Measurements from ENCODE around the gene SLC43A1. TPM values are rescaled to one million over a fixed set of nuclear protein-coding genes. Genes with fewer than 3 reads are reported as not detected.
A peak's percentile ranks its signal among the peaks of the same experiment; 100 is the strongest.

The SLC43A1 gene
- polyA plus RNA-seq, 1 experiment, result 14.6 TPM

DNA sequence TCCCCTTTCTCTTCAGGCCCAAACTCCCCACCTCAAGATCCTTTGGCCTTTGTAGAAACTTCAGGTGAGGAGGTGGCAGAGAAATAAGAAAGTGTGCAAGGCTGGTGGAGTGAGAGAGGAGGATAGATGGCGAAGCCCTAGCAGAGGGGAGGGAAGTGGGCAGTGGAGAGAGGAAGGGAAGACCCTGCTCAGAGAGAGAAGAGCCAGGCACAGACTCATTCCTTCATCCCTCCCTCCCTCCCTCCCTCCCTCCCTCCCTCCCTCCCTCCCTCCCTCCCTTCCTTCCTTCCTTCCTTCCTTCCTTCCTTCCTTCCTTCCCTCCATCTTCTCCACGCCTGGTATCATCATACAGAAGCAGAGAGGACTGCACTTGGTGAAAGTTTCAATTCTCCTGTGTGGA, 34.2 kb downstream of the SLC43A1 start:
- DNase-seq (ENCODE audit: low read depth, low spot score), result no peak
- TF ChIP-seq, protein P1, sequence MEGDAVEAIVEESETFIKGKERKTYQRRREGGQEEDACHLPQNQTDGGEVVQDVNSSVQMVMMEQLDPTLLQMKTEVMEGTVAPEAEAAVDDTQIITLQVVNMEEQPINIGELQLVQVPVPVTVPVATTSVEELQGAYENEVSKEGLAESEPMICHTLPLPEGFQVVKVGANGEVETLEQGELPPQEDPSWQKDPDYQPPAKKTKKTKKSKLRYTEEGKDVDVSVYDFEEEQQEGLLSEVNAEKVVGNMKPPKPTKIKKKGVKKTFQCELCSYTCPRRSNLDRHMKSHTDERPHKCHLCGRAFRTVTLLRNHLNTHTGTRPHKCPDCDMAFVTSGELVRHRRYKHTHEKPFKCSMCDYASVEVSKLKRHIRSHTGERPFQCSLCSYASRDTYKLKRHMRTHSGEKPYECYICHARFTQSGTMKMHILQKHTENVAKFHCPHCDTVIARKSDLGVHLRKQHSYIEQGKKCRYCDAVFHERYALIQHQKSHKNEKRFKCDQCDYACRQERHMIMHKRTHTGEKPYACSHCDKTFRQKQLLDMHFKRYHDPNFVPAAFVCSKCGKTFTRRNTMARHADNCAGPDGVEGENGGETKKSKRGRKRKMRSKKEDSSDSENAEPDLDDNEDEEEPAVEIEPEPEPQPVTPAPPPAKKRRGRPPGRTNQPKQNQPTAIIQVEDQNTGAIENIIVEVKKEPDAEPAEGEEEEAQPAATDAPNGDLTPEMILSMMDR (IDR thresholded peaks at IDR 0.05; ENCODE audit: low read depth, low read length), result no peak
- peaks cover 33% of the 10 kb centered on the region for H3K27me3 ChIP-seq (ENCODE audit: control insufficient read depth, insufficient read depth, low read length)
- ChIA-PET POLR2A (no interaction called here), CTCF (interaction anchor here (0.7 to 9.9 kb wide), 6 partner anchors 9 to 136 kb away, joined by 3 to 115 read pairs (median 4); partner anchors contain the start of gene RTN4RL2)
- H3K27ac ChIP-seq (ENCODE audit: low read depth, low read length), result no peak overlapping the region
- H3K4me3 ChIP-seq (ENCODE audit: low read depth, low read length), result no peak overlapping the region
- no peaks in the 10 kb centered on the region; the same call in 1 of the 2 replicates for H3K9me3 ChIP-seq (ENCODE audit: control insufficient read depth, insufficient read depth, low read length)

DNA sequence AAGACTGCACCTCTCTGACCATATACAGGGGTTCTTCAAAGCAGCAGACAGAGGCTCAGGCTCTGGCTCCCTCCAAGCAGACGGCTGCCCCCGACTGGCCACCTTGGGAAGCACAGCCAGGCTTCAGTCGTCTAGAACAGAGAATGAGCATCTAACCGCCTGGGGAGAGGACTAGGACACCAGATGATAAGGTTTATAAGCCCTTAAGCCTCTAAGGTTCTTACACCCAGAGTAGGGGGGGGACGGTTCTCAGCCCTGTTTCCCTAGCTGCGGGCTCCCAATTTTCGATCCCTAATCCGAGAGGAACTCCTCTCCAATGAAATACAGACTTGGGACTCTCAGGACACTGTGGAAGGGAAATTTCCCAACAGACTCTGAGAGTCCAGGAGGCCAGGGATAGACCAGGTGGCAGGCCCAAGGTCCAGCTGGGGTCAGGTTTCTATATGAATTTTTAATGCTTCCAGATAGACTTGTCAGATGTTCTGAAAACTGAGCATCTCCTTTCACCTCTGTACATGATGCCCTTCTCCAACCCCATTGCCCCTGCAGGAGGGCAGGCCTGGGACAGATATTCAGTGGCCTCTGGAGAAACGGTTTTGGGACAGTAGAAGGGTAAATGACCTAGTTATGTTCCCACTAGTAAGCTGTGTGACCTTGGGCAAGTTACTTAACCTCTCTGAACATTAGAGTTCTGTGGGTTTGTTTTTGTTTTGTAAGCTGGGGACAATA, 34.9 kb downstream of the SLC43A1 start:
- DNase-seq (ENCODE audit: low read depth, low spot score), result no peak
- Histone ChIP-seq H3K9me3 (ENCODE audit: control insufficient read depth, insufficient read depth, low read length) (no peaks in the 10 kb centered on the region; the same call in 1 of the 2 replicates), H3K27me3 (ENCODE audit: control insufficient read depth, insufficient read depth, low read length) (peaks cover 38% of the 10 kb centered on the region), H3K4me3 (ENCODE audit: low read depth, low read length) (no peak overlapping the region), H3K27ac (ENCODE audit: low read depth, low read length) (no peak overlapping the region)
- POLR2A ChIA-PET, result no interaction called here
- TF ChIP-seq, protein P1 (IDR thresholded peaks at IDR 0.05; ENCODE audit: low read depth, low read length), result peak; percentile 75
- CTCF ChIA-PET, result interaction anchor here (0.7 to 9.9 kb wide), 7 partner anchors 8 to 135 kb away, joined by 3 to 115 read pairs (median 5); partner anchors contain the start of gene RTN4RL2

DNA sequence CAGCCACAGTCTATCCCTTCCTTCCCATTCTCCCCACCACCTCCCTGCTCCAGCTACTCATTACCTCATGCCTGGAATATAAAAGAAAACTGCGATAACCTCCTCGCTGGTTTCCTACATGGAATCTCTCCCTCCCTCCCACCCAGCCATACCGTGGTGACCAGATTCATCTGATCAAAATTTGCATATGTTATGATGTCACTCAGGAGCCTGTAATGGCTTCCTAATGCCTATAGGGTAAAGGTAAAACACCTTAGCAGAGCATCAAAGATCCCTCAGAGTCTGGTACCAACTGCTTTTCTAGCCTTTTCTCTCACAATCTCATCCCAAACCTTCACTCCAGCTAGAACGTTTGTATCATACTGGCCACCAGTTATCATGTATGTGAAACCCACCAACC, 35.6 kb downstream of the SLC43A1 start:
- Histone ChIP-seq H3K27ac (ENCODE audit: low read depth, low read length) (no peak overlapping the region), H3K9me3 (ENCODE audit: control insufficient read depth, insufficient read depth, low read length) (no peaks in the 10 kb centered on the region; the same call in 1 of the 2 replicates), H3K4me3 (ENCODE audit: low read depth, low read length) (no peak overlapping the region), H3K27me3 (ENCODE audit: control insufficient read depth, insufficient read depth, low read length) (peaks cover 38% of the 10 kb centered on the region)
- TF ChIP-seq, protein P1 (IDR thresholded peaks at IDR 0.05; ENCODE audit: low read depth, low read length), result no peak
- POLR2A ChIA-PET, result no interaction called here
- CTCF ChIA-PET, result interaction anchor here (1.4 to 9.9 kb wide), 4 partner anchors 21 to 134 kb away, joined by 3 to 115 read pairs (median 29); partner anchors contain the start of gene RTN4RL2
- no peak for DNase-seq (ENCODE audit: low read depth, low spot score)

DNA sequence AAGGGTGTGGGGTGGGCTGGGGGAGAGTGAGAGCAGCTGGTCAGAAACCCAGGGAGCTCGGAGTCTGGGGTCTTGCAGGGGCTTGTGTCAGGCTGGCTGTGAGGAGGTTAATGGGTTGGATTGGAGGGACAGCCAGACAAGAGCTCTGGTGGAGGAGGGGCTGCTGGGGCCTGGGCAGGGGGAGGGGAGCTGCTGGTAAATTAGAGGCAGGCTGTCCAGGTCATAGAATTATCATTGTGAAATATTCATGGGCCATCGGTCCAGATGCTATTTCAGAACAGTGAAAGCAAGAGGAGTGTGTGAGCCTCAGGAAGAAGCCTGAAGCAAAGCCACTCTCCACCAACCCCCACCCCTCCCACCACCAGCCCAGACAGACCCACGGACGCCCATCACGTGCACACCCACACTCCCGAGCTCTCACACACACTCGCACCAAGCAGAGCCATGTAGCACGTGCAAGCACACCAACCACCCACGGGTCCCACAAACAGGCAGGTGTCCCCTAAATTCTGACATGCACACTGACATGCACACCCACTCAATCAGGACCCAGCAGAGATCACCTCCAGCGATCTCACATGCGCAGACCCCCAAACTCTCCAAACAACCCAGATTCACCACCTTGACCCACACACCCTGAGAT, 36.4 kb downstream of the SLC43A1 start:
- Histone ChIP-seq H3K27me3 (ENCODE audit: control insufficient read depth, insufficient read depth, low read length) (peaks cover 38% of the 10 kb centered on the region), H3K27ac (ENCODE audit: low read depth, low read length) (no peak overlapping the region), H3K4me3 (ENCODE audit: low read depth, low read length) (no peak overlapping the region), H3K9me3 (ENCODE audit: control insufficient read depth, insufficient read depth, low read length) (no peaks in the 10 kb centered on the region; the same call in 1 of the 2 replicates)
- DNase-seq (ENCODE audit: low read depth, low spot score), result no peak
- ChIA-PET POLR2A (no interaction called here), CTCF (interaction anchor here (1.3 to 9.9 kb wide), 5 partner anchors 14 to 133 kb away, joined by 3 to 115 read pairs (median 9); partner anchors contain the start of gene RTN4RL2)
- TF ChIP-seq, protein P1 (IDR thresholded peaks at IDR 0.05; ENCODE audit: low read depth, low read length), result no peak

Data from AG04450 (cell line).